ENCODE data around the gene NTN4.

- TF ChIP-seq CTCF (IDR thresholded peaks at IDR 0.05; ENCODE audit: low read length) (no peak), EZH2 (IDR thresholded peaks at IDR 0.05; ENCODE audit: borderline replicate concordance, low read length) (no peak)
Measured at GRCh38 chr12:95648990-95649791, 141.4 kb downstream of the NTN4 start.

Data from OCI-LY1 (cell line).